ENCODE results near the gene PLXNC1. TPM values are rescaled to one million over a fixed set of nuclear protein-coding genes. Genes with fewer than 3 reads are reported as not detected.

PLXNC1 gene
- total RNA-seq, 1 donor from 2014 or later, result 3.3 TPM

- intact Hi-C loops (cut with DNase I), result loop anchor here (10.0 kb wide), 1 partner anchor 205 kb away; no protein-coding TSS in a partner anchor
- ATAC-seq (ENCODE audit: poor library complexity), result no peak
- DNase-seq, result no peak
These were observed 181.0 kb downstream of the PLXNC1 start for GRCh38 chr12:94329366-94329765.

- DNase-seq (no peak), ATAC-seq (ENCODE audit: poor library complexity) (no peak)
- intact Hi-C loops (cut with DNase I), result no loop called here
These were observed 185.0 kb downstream of the PLXNC1 start for GRCh38 chr12:94333396-94333795.

- peak; percentile 49 for ATAC-seq (ENCODE audit: poor library complexity)
These were observed 188.0 kb downstream of the PLXNC1 start for GRCh38 chr12:94336211-94336925.

GRCh38 chr12:94338006-94338794, 189.8 kb downstream of the PLXNC1 start:
- DNase-seq (no peak), ATAC-seq (ENCODE audit: poor library complexity) (no peak)
- intact Hi-C loops (cut with DNase I), result no loop called here

More at GRCh38 chr12:94336211-94336925, 188.0 kb downstream of the PLXNC1 start:
- intact Hi-C loops (cut with DNase I), result no loop called here
- DNase-seq, result no peak

- DNase-seq, result no peak
- intact Hi-C loops (cut with DNase I), result no loop called here
- no peak for ATAC-seq (ENCODE audit: poor library complexity)
These were observed 192.2 kb downstream of the PLXNC1 start for GRCh38 chr12:94340573-94340972.

GRCh38 chr12:94353130-94353529, 204.8 kb downstream of the PLXNC1 start:
- intact Hi-C loops (cut with DNase I), result no loop called here
- DNase-seq (no peak), ATAC-seq (ENCODE audit: poor library complexity) (no peak)

All from Right ventricle myocardium superior (tissue), 1 donor.